Suprapubic skin (tissue), 4 donors: ENCODE data around the gene CPNE5. TPM values are rescaled to one million over a fixed set of nuclear protein-coding genes. Genes with fewer than 3 reads are reported as not detected.
A peak's percentile ranks its signal among the peaks of the same experiment; 100 is the strongest.

Source experiments
- DNase-seq, 2 donors: peaks; one replicate each; pipeline ENCODE4 v3.0.0-alpha.2; 2019; ENCODE audit warnings: low spot score in 2 of 2
- H3K27ac ChIP-seq: fragments of 200-600 bp; sonication (generic); one replicate; pipeline ENCODE4 v1.5.1; 2019
- H3K27me3 ChIP-seq: fragments of 200-600 bp; sonication (generic); one replicate; pipeline ENCODE4 v1.5.1; 2019
- H3K36me3 ChIP-seq: fragments of 200-600 bp; sonication (generic); one replicate; pipeline ENCODE4 v1.5.1; 2019
- H3K4me1 ChIP-seq: fragments of 200-600 bp; sonication (generic); one replicate; pipeline ENCODE4 v1.5.1; 2019
- H3K4me3 ChIP-seq: fragments of 200-600 bp; sonication (generic); one replicate; pipeline ENCODE4 v1.5.1; 2019; ENCODE audit warnings: mild to moderate bottlenecking
- H3K9me3 ChIP-seq: fragments of 200-600 bp; sonication (generic); one replicate; pipeline ENCODE4 v1.5.1; 2019
- EP300 ChIP-seq: sonication (generic); formaldehyde crosslinking; IDR thresholded peaks from one replicate; pipeline ENCODE4 v1.6.1; 2017; ENCODE audit warnings: antibody characterized with exemption
- POLR2A ChIP-seq, 2 donors: fragments of 450-650 bp; IDR thresholded peaks; one replicate each; pipeline ENCODE4 v1.6.1; 2017; ENCODE audit warnings: antibody characterized with exemption in 2 of 2, mild to moderate bottlenecking in 2 of 2, moderate library complexity in 2 of 2
- POLR2AphosphoS5 ChIP-seq, 3 donors: sonication (generic); formaldehyde crosslinking; IDR thresholded peaks; one replicate each; pipeline ENCODE4 v1.6.1; 2017; ENCODE audit warnings: antibody characterized with exemption in 3 of 3
- WGBS: methylation state at CpG from one replicate; pipeline ENCODE4 v1.1.5; 2018; 5-methylcytosine and 5-hydroxymethylcytosine counted together
- total RNA-seq, 4 donors: library from RNA; depleted of rRNA; stranded (reverse); fragments of >200 nt; gene quantifications; one replicate each; pipeline ENCODE4 v1.1.0, GENCODE V29; 2016
- TF ChIP-seq, protein P1 (sequence below), 2 donors: fragments of 200-600 bp in 1 of 2; fragments of 450-650 bp in 1 of 2; sonication (generic) in 1 of 2; IDR thresholded peaks; one replicate each; pipeline ENCODE4 v1.5.1; 2016 to 2019; ENCODE audit warnings: antibody characterized with exemption in 2 of 2, mild to moderate bottlenecking in 1 of 2, moderate library complexity in 1 of 2

The CPNE5 gene
- total RNA-seq, 4 donors from 2014 or later, result 0.48 to 1.2 (median 0.90) TPM

GRCh38 chr6:36718560-36718959, 120.7 kb downstream of the CPNE5 start:
- Histone ChIP-seq H3K27me3 (no peaks in the 10 kb centered on the region), H3K4me1 (peaks cover 22% of the 10 kb centered on the region), H3K27ac (no peak overlapping the region), H3K9me3 (no peaks in the 10 kb centered on the region), H3K36me3 (no peaks in the 10 kb centered on the region), H3K4me3 (no peak overlapping the region)
- 64% methylated on average over 4 of the region's 5 CpGs for WGBS
- DNase-seq, result no peak
- TF ChIP-seq POLR2A (IDR thresholded peaks at IDR 0.05), result no peak
- no peak for TF ChIP-seq POLR2AphosphoS5 (IDR thresholded peaks at IDR 0.05)
- TF ChIP-seq, protein P1, sequence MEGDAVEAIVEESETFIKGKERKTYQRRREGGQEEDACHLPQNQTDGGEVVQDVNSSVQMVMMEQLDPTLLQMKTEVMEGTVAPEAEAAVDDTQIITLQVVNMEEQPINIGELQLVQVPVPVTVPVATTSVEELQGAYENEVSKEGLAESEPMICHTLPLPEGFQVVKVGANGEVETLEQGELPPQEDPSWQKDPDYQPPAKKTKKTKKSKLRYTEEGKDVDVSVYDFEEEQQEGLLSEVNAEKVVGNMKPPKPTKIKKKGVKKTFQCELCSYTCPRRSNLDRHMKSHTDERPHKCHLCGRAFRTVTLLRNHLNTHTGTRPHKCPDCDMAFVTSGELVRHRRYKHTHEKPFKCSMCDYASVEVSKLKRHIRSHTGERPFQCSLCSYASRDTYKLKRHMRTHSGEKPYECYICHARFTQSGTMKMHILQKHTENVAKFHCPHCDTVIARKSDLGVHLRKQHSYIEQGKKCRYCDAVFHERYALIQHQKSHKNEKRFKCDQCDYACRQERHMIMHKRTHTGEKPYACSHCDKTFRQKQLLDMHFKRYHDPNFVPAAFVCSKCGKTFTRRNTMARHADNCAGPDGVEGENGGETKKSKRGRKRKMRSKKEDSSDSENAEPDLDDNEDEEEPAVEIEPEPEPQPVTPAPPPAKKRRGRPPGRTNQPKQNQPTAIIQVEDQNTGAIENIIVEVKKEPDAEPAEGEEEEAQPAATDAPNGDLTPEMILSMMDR (IDR thresholded peaks at IDR 0.05), result no peak
- no peak for TF ChIP-seq EP300

- Histone ChIP-seq H3K4me1 (peaks cover 22% of the 10 kb centered on the region), H3K27me3 (no peaks in the 10 kb centered on the region), H3K27ac (no peak overlapping the region), H3K9me3 (no peaks in the 10 kb centered on the region), H3K4me3 (no peak overlapping the region), H3K36me3 (no peaks in the 10 kb centered on the region)
- peak; percentile 59 to 69 for DNase-seq
- WGBS, result 79% methylated on average over 3 of the region's 12 CpGs
- TF ChIP-seq POLR2AphosphoS5 (IDR thresholded peaks at IDR 0.05) (no peak), POLR2A (IDR thresholded peaks at IDR 0.05) (no peak), EP300 (no peak)
- TF ChIP-seq, protein P1 (IDR thresholded peaks at IDR 0.05), result no peak
Observed at GRCh38 chr6:36717871-36718540, 121.2 kb downstream of the CPNE5 start.

DNA sequence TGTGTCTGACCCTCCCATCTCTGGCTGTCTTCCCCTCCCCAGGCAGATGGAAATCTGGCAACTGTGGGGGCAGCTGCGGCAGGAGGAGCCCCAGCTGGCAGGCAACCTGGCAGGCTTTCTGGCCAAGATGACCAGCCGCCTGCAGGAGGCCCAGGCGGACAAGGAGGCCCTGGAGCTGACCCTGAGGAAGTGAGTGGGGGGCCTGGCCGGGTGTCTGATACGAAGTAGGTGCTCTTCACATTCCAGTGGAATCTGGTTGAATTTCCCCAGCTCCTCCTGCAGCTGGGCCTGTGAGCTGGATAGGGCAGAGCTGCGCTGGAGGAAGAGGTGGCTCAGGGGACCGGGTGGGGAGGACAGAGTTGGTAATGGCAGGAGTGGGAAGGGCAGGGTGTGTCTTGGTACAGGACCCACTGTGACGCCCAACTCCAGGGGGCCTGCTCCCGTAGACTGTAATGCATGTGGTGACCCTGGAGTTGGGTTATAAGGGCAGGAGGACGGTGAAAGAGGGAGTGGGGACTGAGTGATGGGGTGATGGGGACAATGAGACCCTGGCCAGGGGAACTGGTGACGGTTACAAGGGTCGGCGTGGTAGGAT, 121.9 kb downstream of the CPNE5 start:
- H3K27ac ChIP-seq, result no peak overlapping the region
- no peaks in the 10 kb centered on the region for H3K27me3 ChIP-seq
- H3K36me3 ChIP-seq, result no peaks in the 10 kb centered on the region
- peaks cover 16% of the 10 kb centered on the region for H3K4me1 ChIP-seq
- no peaks in the 10 kb centered on the region for H3K9me3 ChIP-seq
- H3K4me3 ChIP-seq, result no peak overlapping the region
- WGBS, result 69% methylated on average over 13 of the region's 13 CpGs
- DNase-seq, result peak in 1 of 2 donors; percentile 61
- no peak for TF ChIP-seq POLR2AphosphoS5 (IDR thresholded peaks at IDR 0.05)
- TF ChIP-seq, protein P1 (IDR thresholded peaks at IDR 0.05), result no peak
- TF ChIP-seq POLR2A (IDR thresholded peaks at IDR 0.05), result no peak
- TF ChIP-seq EP300, result no peak

GRCh38 chr6:36716476-36717093, 122.7 kb downstream of the CPNE5 start:
- no peaks in the 10 kb centered on the region for H3K27me3 ChIP-seq
- WGBS, result 65% methylated on average over 8 of the region's 8 CpGs
- no peak overlapping the region for H3K27ac ChIP-seq
- TF ChIP-seq EP300 (no peak), POLR2AphosphoS5 (IDR thresholded peaks at IDR 0.05) (no peak), POLR2A (IDR thresholded peaks at IDR 0.05) (no peak)
- TF ChIP-seq, protein P1 (IDR thresholded peaks at IDR 0.05), result no peak
- no peak overlapping the region for H3K4me3 ChIP-seq
- no peaks in the 10 kb centered on the region for H3K9me3 ChIP-seq
- H3K36me3 ChIP-seq, result no peaks in the 10 kb centered on the region
- H3K4me1 ChIP-seq, result peaks cover 16% of the 10 kb centered on the region
- peak in 1 of 2 donors; percentile 72 for DNase-seq

- WGBS, result 87% methylated on average over 5 of the region's 7 CpGs
- TF ChIP-seq POLR2AphosphoS5 (IDR thresholded peaks at IDR 0.05) (no peak), EP300 (no peak), POLR2A (IDR thresholded peaks at IDR 0.05) (no peak)
- TF ChIP-seq, protein P1 (IDR thresholded peaks at IDR 0.05), result no peak
- H3K4me3 ChIP-seq, result no peak overlapping the region
- no peaks in the 10 kb centered on the region for H3K27me3 ChIP-seq
- peak in 1 of 2 donors; percentile 49 for DNase-seq
- no peaks in the 10 kb centered on the region for H3K9me3 ChIP-seq
- peaks cover 16% of the 10 kb centered on the region for H3K4me1 ChIP-seq
- no peaks in the 10 kb centered on the region for H3K36me3 ChIP-seq
- H3K27ac ChIP-seq, result no peak overlapping the region
Observed at GRCh38 chr6:36715469-36715868, 123.8 kb downstream of the CPNE5 start.
